ENCODE results near the gene WASL. TPM values are rescaled to one million over a fixed set of nuclear protein-coding genes. Genes with fewer than 3 reads are reported as not detected.

The WASL gene
- total RNA-seq, 4 donors from 2014 or later: 30.4 to 41.4 (median 34.2) TPM

- H3K4me3 ChIP-seq (ENCODE audit: low read depth, poor library complexity, severe bottlenecking): no peak overlapping the region
- 89 to 93% methylated on average over 1 of the region's 1 CpG for WGBS, 2 donors
- DNase-seq (ENCODE audit: low spot score in 2 of 2): no peak
- TF ChIP-seq POLR2A (IDR thresholded peaks at IDR 0.05) (no peak), CTCF (IDR thresholded peaks at IDR 0.05) (no peak)
- intact Hi-C loops (cut with DNase I; ENCODE audit: low total_unique reads): no loop called here
Observed at GRCh38 chr7:123665896-123666295, 82.9 kb downstream of the WASL start.

- intact Hi-C loops (cut with DNase I; ENCODE audit: low total_unique reads): no loop called here
- DNase-seq (ENCODE audit: low spot score in 2 of 2): no peak
- no peak for TF ChIP-seq CTCF (IDR thresholded peaks at IDR 0.05)
- no peak for TF ChIP-seq POLR2A (IDR thresholded peaks at IDR 0.05)
- whole genome bisulfite sequencing, 2 donors: 87 to 88% methylated on average over 2 of the region's 2 CpGs
- no peak overlapping the region for H3K4me3 ChIP-seq (ENCODE audit: low read depth, poor library complexity, severe bottlenecking)
Observed at GRCh38 chr7:123665157-123665556, 83.6 kb downstream of the WASL start.

GRCh38 chr7:123663200-123663599 is 85.6 kb downstream of the WASL start:
- WGBS, 2 donors: 92 to 93% methylated on average over 6 of the region's 6 CpGs
- H3K4me3 ChIP-seq (ENCODE audit: low read depth, poor library complexity, severe bottlenecking): no peak overlapping the region
- DNase-seq (ENCODE audit: low spot score in 2 of 2): no peak
- intact Hi-C loops (cut with DNase I; ENCODE audit: low total_unique reads): no loop called here
- TF ChIP-seq POLR2A (IDR thresholded peaks at IDR 0.05) (no peak), CTCF (IDR thresholded peaks at IDR 0.05) (no peak)

- no peak for TF ChIP-seq CTCF (IDR thresholded peaks at IDR 0.05)
- TF ChIP-seq POLR2A (IDR thresholded peaks at IDR 0.05): no peak
- no peak overlapping the region for H3K4me3 ChIP-seq (ENCODE audit: low read depth, poor library complexity, severe bottlenecking)
- intact Hi-C loops (cut with DNase I; ENCODE audit: low total_unique reads): no loop called here
- 61 to 66% methylated on average over 3 of the region's 3 CpGs for WGBS, 2 donors
- no peak for DNase-seq (ENCODE audit: low spot score in 2 of 2)
Observed at GRCh38 chr7:123662755-123663154, 86.0 kb downstream of the WASL start.

- WGBS, 2 donors: 92 to 94% methylated on average over 15 of the region's 15 CpGs
Observed at GRCh38 chr7:123662293-123662692, 86.5 kb downstream of the WASL start.

More at GRCh38 chr7:123662293-123662692, 86.5 kb downstream of the WASL start:
- no peak overlapping the region for H3K4me3 ChIP-seq (ENCODE audit: low read depth, poor library complexity, severe bottlenecking)
- intact Hi-C loops (cut with DNase I; ENCODE audit: low total_unique reads): no loop called here
- TF ChIP-seq POLR2A (IDR thresholded peaks at IDR 0.05) (no peak), CTCF (IDR thresholded peaks at IDR 0.05) (no peak)
- DNase-seq (ENCODE audit: low spot score in 2 of 2): no peak
